Osteoblast (primary cell): Measurements from ENCODE around the gene LMOD1. TPM values are rescaled to one million over a fixed set of nuclear protein-coding genes. Genes with fewer than 3 reads are reported as not detected.

ENCODE experiments used
- DNase-seq: peaks from one replicate; pipeline ENCODE4 v3.0.0; 2011; ENCODE audit warnings: low spot score, mixed read lengths; ENCODE audit not compliant: insufficient read length; ENCODE audit errors: missing footprints
- H2AFZ ChIP-seq: 2 replicates; pipeline ENCODE4 v1.6.0; 2011; ENCODE audit warnings: mild to moderate bottlenecking, low read length
- H3K27ac ChIP-seq: 2 replicates; pipeline ENCODE4 v1.5.1; 2011; ENCODE audit warnings: mild to moderate bottlenecking, low read depth, low read length, moderate library complexity
- H3K27me3 ChIP-seq: 2 replicates; pipeline ENCODE4 v1.6.0; 2012; ENCODE audit warnings: mild to moderate bottlenecking, control low read depth, inconsistent platforms, low read length, moderate library complexity; ENCODE audit not compliant: insufficient read depth
- H3K36me3 ChIP-seq: 2 replicates; pipeline ENCODE4 v1.5.1; 2011; ENCODE audit warnings: mild to moderate bottlenecking, low read length, control low read depth, moderate library complexity; ENCODE audit not compliant: insufficient read depth
- H3K4me1 ChIP-seq: 2 replicates; pipeline ENCODE4 v1.5.1; 2011; ENCODE audit warnings: mild to moderate bottlenecking, low read length, control low read depth, moderate library complexity; ENCODE audit not compliant: insufficient read depth
- H3K4me2 ChIP-seq: 2 replicates; pipeline ENCODE4 v1.6.0; 2011; ENCODE audit warnings: mild to moderate bottlenecking, low read length; ENCODE audit not compliant: insufficient read depth
- H3K4me3 ChIP-seq: fragments of 200-600 bp; sonication (generic); 3 replicates; pipeline ENCODE4 v1.5.1; 2012; ENCODE audit warnings: mild to moderate bottlenecking, low read length, inconsistent platforms; ENCODE audit not compliant: insufficient read depth
- H3K79me2 ChIP-seq: 2 replicates; pipeline ENCODE4 v1.6.0; 2012; ENCODE audit warnings: mild to moderate bottlenecking, low read length, control low read depth, inconsistent platforms; ENCODE audit not compliant: insufficient read depth
- H3K9me3 ChIP-seq: 2 replicates; pipeline ENCODE4 v1.5.1; 2011; ENCODE audit warnings: low read depth, low read length, control low read depth
- H4K20me1 ChIP-seq: 2 replicates; pipeline ENCODE4 v1.6.0; 2012; ENCODE audit warnings: mild to moderate bottlenecking, low read length, control low read depth; ENCODE audit not compliant: insufficient read depth
- CTCF ChIP-seq: IDR thresholded peaks from 2 replicates; pipeline ENCODE4 v1.5.1; 2011; ENCODE audit warnings: mild to moderate bottlenecking, low read depth, low read length, moderate library complexity; ENCODE audit errors: extremely low read depth
- total RNA-seq: library from RNA; depleted of rRNA; stranded (reverse); fragments of >200 nt; gene quantifications from 2 replicates; pipeline ENCODE4 v1.2.3, GENCODE V29; 2012

Gene LMOD1
- total RNA-seq, 1 donor = 21.7 TPM

GRCh38 chr1:201894343-201895119 is 51.8 kb downstream of the LMOD1 start:
- TF ChIP-seq CTCF = no peak
- peaks cover 25% of the 10 kb centered on the region for H3K4me1 ChIP-seq
- H3K79me2 ChIP-seq = no peaks in the 10 kb centered on the region
- H4K20me1 ChIP-seq = peaks cover 9% of the 10 kb centered on the region
- H3K36me3 ChIP-seq = peaks cover 19% of the 10 kb centered on the region
- no peak overlapping the region for H3K4me3 ChIP-seq
- H3K27ac ChIP-seq = no peak overlapping the region
- H2AFZ ChIP-seq = no peak overlapping the region
- H3K27me3 ChIP-seq = no peaks in the 10 kb centered on the region
- DNase-seq = no peak
- H3K9me3 ChIP-seq = no peaks in the 10 kb centered on the region
- no peak overlapping the region for H3K4me2 ChIP-seq

- Histone ChIP-seq H4K20me1 (peaks cover 10% of the 10 kb centered on the region), H3K27ac (no peak overlapping the region), H3K4me3 (no peak overlapping the region), H3K9me3 (no peaks in the 10 kb centered on the region), H3K4me2 (no peak overlapping the region), H3K36me3 (peaks cover 19% of the 10 kb centered on the region), H2AFZ (no peak overlapping the region), H3K4me1 (peaks cover 32% of the 10 kb centered on the region), H3K27me3 (no peaks in the 10 kb centered on the region), H3K79me2 (no peaks in the 10 kb centered on the region)
- no peak for DNase-seq
- no peak for TF ChIP-seq CTCF
Observed at GRCh38 chr1:201893431-201893830, 52.9 kb downstream of the LMOD1 start.

DNA sequence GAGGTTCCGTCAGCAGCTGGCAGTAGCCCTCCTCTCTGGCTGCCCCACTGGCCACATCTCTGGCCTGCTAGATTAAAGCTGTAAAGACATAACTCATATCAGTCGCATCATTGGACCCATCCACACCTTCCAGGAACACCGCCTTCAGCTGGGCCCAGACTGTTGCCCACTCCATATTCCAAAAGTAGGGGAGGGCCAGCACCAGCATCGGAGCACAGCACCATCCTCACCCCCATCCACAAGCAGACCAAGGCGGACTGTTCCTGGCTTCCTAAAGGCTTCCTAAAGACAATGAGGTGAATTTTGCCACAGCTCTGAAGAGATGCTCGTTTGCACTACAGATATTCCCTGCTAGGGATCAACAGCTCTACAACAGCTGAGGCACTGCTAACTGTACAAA is 54.1 kb downstream of the LMOD1 start:
- Histone ChIP-seq H3K27ac (no peak overlapping the region), H3K4me3 (no peak overlapping the region), H3K4me2 (no peak overlapping the region), H3K9me3 (no peaks in the 10 kb centered on the region), H3K36me3 (peaks cover 12% of the 10 kb centered on the region), H4K20me1 (peaks cover 10% of the 10 kb centered on the region), H2AFZ (no peak overlapping the region), H3K4me1 (peaks cover 30% of the 10 kb centered on the region), H3K27me3 (no peaks in the 10 kb centered on the region), H3K79me2 (no peaks in the 10 kb centered on the region)
- DNase-seq = no peak
- TF ChIP-seq CTCF = no peak

GRCh38 chr1:201891451-201892045 is 54.8 kb downstream of the LMOD1 start:
- Histone ChIP-seq H3K79me2 (no peaks in the 10 kb centered on the region), H3K27me3 (no peaks in the 10 kb centered on the region), H3K4me1 (peaks cover 23% of the 10 kb centered on the region), H2AFZ (no peak overlapping the region), H3K4me3 (no peak overlapping the region), H4K20me1 (peaks cover 10% of the 10 kb centered on the region), H3K36me3 (peaks cover 11% of the 10 kb centered on the region), H3K27ac (no peak overlapping the region), H3K4me2 (no peak overlapping the region), H3K9me3 (no peaks in the 10 kb centered on the region)
- TF ChIP-seq CTCF = no peak
- no peak for DNase-seq
